ENCODE data around the gene HSPB6.
"Not testable (repeated sequence)": the region's sequence is repeated elsewhere in the genome, so short reads cannot be mapped to it uniquely, and the experiment has no call there.

HSPB6 gene

GRCh38 chr19:35731779-35732405 lies 24.9 kb downstream of the HSPB6 start:
- DNase-seq, result no peak

GRCh38 chr19:35731353-35731752 lies 25.5 kb downstream of the HSPB6 start:
- no peak for DNase-seq

GRCh38 chr19:35730326-35730725 lies 26.5 kb downstream of the HSPB6 start:
- DNase-seq, result no peak

GRCh38 chr19:35729763-35730162 lies 27.1 kb downstream of the HSPB6 start:
- no peak for DNase-seq

GRCh38 chr19:35729021-35729420 lies 27.8 kb downstream of the HSPB6 start:
- DNase-seq, result no peak

GRCh38 chr19:35727956-35728706 lies 28.7 kb downstream of the HSPB6 start:
- DNase-seq, result no peak

GRCh38 chr19:35727053-35727955 lies 29.5 kb downstream of the HSPB6 start:
- DNase-seq, result no peak

- DNase-seq, result no peak
Observed at GRCh38 chr19:35725216-35725861, 31.5 kb downstream of the HSPB6 start.

- no peak for DNase-seq
Observed at GRCh38 chr19:35724560-35724959, 32.3 kb downstream of the HSPB6 start.

GRCh38 chr19:35724132-35724531 lies 32.7 kb downstream of the HSPB6 start:
- DNase-seq, result not testable (repeated sequence)

- DNase-seq, result no peak
Observed at GRCh38 chr19:35723671-35724070, 33.2 kb downstream of the HSPB6 start.

GRCh38 chr19:35722897-35723296 lies 33.9 kb downstream of the HSPB6 start:
- DNase-seq, result no peak

- no peak for DNase-seq
Observed at GRCh38 chr19:35722461-35722860, 34.4 kb downstream of the HSPB6 start.

GRCh38 chr19:35721374-35721773 lies 35.5 kb downstream of the HSPB6 start:
- DNase-seq, result no peak

GRCh38 chr19:35720648-35721047 lies 36.2 kb downstream of the HSPB6 start:
- DNase-seq, result no peak

GRCh38 chr19:35720163-35720524 lies 36.7 kb downstream of the HSPB6 start:
- DNase-seq, result no peak

- DNase-seq, result no peak
Observed at GRCh38 chr19:35719402-35720162, 37.2 kb downstream of the HSPB6 start.

- peak; percentile 16 to 63 (median 46) for DNase-seq
Observed at GRCh38 chr19:35718345-35719041, 38.3 kb downstream of the HSPB6 start.

- peak in 2 of 4 experiments; percentile 95 to 98 for DNase-seq
Observed at GRCh38 chr19:35717665-35718344, 39.0 kb downstream of the HSPB6 start, which contains the start of gene KMT2B. Gene KMT2B, plus strand, starts transcription at chr19:35718003. Its CDS starts 16 bp downstream, at chr19:35718019.
